GM12892 (cell line): ENCODE results near the gene ADAMTSL4.

Source experiments
- POLR2A ChIP-seq: IDR thresholded peaks from 2 replicates; pipeline ENCODE4 v1.6.1; 2011; ENCODE audit warnings: low read depth, low read length, control low read depth
- POLR2AphosphoS5 ChIP-seq: IDR thresholded peaks from 2 replicates; pipeline ENCODE4 v1.6.1; 2011; ENCODE audit warnings: low read depth, low read length, control low read depth
- TAF1 ChIP-seq: IDR thresholded peaks from 2 replicates; pipeline ENCODE4 v1.6.1; 2011; ENCODE audit warnings: low read depth, mild to moderate bottlenecking, control low read depth, low read length, borderline replicate concordance

DNA sequence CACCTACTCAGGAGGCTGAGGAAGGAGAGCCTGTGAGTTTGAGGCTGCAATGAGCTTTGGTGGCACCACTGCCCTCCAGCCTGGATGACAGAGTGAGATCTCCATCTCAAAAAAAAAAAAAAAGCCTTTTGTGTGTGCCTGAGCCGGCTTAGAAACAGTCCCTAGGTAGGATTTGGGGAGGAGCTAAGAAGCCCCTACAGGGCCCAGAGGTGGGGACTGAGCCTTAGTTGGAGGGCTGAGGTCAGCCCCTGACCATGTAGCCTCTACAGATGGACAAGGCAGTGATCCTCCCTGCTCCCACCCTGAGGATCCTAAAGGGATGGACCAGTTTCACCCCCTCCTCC, 2.5 kb downstream of the ADAMTSL4 start:
- TF ChIP-seq TAF1 (no peak), POLR2AphosphoS5 (no peak), POLR2A (no peak)
